Liver (tissue), 3 donors: ENCODE data around the gene IFNL2.

ENCODE experiments used
- FOXA1 ChIP-seq: IDR thresholded peaks from 2 replicates; pipeline ENCODE4 v1.6.1; 2016; ENCODE audit warnings: antibody characterized with exemption
- FOXA2 ChIP-seq: IDR thresholded peaks from 2 replicates; pipeline ENCODE4 v1.6.1; 2016; ENCODE audit warnings: antibody characterized with exemption
- HNF4A ChIP-seq, 2 donors: conservative IDR thresholded peaks; 2 replicates each; pipeline ENCODE4 v1.6.1; 2016; ENCODE audit warnings: antibody characterized with exemption in 2 of 2, mild to moderate bottlenecking in 2 of 2
- JUND ChIP-seq, 2 donors: IDR thresholded peaks; 2 replicates each; pipeline ENCODE4 v1.6.1; 2016; ENCODE audit warnings: antibody characterized with exemption in 2 of 2
- RAD21 ChIP-seq, 2 donors: IDR thresholded peaks; 2 replicates each; pipeline ENCODE4 v1.6.1; 2016; ENCODE audit warnings: antibody characterized with exemption in 2 of 2, mild to moderate bottlenecking in 2 of 2
- RXRA ChIP-seq, 2 donors: IDR thresholded peaks; 2 replicates each; pipeline ENCODE4 v1.6.1; 2017 to 2018; ENCODE audit warnings: antibody characterized with exemption in 2 of 2, mild to moderate bottlenecking in 1 of 2
- SP1 ChIP-seq: IDR thresholded peaks from 2 replicates; pipeline ENCODE4 v1.6.1; 2018; ENCODE audit warnings: antibody characterized with exemption, mild to moderate bottlenecking
- TAF1 ChIP-seq: conservative IDR thresholded peaks from 2 replicates; pipeline ENCODE4 v1.6.1; 2016; ENCODE audit warnings: antibody characterized with exemption, mild to moderate bottlenecking
- YY1 ChIP-seq: IDR thresholded peaks from 2 replicates; pipeline ENCODE4 v1.6.1; 2016; ENCODE audit warnings: antibody characterized with exemption, mild to moderate bottlenecking
- TF ChIP-seq, protein P1 (sequence below): fragments of 150-350 bp; IDR thresholded peaks from 2 replicates; pipeline ENCODE4 v1.5.1; 2017; ENCODE audit warnings: improper control_type of control experiment, low read depth, low read length; ENCODE audit not compliant: missing input control
- TF ChIP-seq, protein P2 (sequence below): IDR thresholded peaks from 2 replicates; pipeline ENCODE4 v1.6.1; 2016; ENCODE audit warnings: antibody characterized with exemption, mild to moderate bottlenecking
- TF ChIP-seq, protein P3 (sequence below): IDR thresholded peaks from 2 replicates; pipeline ENCODE4 v1.6.1; 2016; ENCODE audit warnings: antibody characterized with exemption
- TF ChIP-seq, protein P4 (sequence below): IDR thresholded peaks from 2 replicates; pipeline ENCODE4 v1.6.1; 2016; ENCODE audit warnings: antibody characterized with exemption
- TF ChIP-seq, protein P5 (sequence below): IDR thresholded peaks from 2 replicates; pipeline ENCODE4 v1.6.1; 2016; ENCODE audit warnings: antibody characterized with exemption
- donor health status: healthy.
- donor health status: healthy.

DNA sequence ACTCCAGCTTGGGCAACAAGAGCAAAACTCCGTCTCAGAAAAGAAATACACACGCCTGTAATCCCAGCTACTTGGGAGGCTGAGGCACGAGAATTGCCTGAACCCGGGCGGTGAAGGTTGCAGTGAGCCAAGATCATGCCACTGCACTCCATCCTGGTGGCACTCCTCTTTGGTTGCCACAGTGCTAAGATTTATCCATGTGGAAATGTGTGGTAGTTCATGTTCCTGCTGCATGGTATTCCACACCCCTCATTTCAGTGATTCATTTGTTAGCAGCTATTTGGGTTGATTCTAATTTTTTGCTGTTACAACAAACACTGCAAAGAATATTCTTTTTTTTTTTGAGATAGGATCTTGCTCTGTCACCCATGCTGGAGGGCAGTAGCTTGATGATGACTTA is 35.5 kb upstream of the IFNL2 start:
- TF ChIP-seq, protein P1, sequence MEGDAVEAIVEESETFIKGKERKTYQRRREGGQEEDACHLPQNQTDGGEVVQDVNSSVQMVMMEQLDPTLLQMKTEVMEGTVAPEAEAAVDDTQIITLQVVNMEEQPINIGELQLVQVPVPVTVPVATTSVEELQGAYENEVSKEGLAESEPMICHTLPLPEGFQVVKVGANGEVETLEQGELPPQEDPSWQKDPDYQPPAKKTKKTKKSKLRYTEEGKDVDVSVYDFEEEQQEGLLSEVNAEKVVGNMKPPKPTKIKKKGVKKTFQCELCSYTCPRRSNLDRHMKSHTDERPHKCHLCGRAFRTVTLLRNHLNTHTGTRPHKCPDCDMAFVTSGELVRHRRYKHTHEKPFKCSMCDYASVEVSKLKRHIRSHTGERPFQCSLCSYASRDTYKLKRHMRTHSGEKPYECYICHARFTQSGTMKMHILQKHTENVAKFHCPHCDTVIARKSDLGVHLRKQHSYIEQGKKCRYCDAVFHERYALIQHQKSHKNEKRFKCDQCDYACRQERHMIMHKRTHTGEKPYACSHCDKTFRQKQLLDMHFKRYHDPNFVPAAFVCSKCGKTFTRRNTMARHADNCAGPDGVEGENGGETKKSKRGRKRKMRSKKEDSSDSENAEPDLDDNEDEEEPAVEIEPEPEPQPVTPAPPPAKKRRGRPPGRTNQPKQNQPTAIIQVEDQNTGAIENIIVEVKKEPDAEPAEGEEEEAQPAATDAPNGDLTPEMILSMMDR = no peak
- no peak for TF ChIP-seq FOXA1
- TF ChIP-seq RXRA (IDR thresholded peaks at IDR 0.05) = no peak
- no peak for TF ChIP-seq YY1
- no peak for TF ChIP-seq FOXA2
- no peak for TF ChIP-seq JUND (IDR thresholded peaks at IDR 0.05)
- TF ChIP-seq, protein P2, sequence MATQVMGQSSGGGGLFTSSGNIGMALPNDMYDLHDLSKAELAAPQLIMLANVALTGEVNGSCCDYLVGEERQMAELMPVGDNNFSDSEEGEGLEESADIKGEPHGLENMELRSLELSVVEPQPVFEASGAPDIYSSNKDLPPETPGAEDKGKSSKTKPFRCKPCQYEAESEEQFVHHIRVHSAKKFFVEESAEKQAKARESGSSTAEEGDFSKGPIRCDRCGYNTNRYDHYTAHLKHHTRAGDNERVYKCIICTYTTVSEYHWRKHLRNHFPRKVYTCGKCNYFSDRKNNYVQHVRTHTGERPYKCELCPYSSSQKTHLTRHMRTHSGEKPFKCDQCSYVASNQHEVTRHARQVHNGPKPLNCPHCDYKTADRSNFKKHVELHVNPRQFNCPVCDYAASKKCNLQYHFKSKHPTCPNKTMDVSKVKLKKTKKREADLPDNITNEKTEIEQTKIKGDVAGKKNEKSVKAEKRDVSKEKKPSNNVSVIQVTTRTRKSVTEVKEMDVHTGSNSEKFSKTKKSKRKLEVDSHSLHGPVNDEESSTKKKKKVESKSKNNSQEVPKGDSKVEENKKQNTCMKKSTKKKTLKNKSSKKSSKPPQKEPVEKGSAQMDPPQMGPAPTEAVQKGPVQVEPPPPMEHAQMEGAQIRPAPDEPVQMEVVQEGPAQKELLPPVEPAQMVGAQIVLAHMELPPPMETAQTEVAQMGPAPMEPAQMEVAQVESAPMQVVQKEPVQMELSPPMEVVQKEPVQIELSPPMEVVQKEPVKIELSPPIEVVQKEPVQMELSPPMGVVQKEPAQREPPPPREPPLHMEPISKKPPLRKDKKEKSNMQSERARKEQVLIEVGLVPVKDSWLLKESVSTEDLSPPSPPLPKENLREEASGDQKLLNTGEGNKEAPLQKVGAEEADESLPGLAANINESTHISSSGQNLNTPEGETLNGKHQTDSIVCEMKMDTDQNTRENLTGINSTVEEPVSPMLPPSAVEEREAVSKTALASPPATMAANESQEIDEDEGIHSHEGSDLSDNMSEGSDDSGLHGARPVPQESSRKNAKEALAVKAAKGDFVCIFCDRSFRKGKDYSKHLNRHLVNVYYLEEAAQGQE = no peak
- no peak for TF ChIP-seq TAF1
- TF ChIP-seq, protein P3, sequence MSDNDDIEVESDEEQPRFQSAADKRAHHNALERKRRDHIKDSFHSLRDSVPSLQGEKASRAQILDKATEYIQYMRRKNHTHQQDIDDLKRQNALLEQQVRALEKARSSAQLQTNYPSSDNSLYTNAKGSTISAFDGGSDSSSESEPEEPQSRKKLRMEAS = no peak
- TF ChIP-seq HNF4A (conservative IDR thresholded peaks at IDR 0.05) = no peak
- no peak for TF ChIP-seq SP1
- TF ChIP-seq, protein P4, sequence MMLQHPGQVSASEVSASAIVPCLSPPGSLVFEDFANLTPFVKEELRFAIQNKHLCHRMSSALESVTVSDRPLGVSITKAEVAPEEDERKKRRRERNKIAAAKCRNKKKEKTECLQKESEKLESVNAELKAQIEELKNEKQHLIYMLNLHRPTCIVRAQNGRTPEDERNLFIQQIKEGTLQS = no peak
- no peak for TF ChIP-seq RAD21 (IDR thresholded peaks at IDR 0.05)
- TF ChIP-seq, protein P5, sequence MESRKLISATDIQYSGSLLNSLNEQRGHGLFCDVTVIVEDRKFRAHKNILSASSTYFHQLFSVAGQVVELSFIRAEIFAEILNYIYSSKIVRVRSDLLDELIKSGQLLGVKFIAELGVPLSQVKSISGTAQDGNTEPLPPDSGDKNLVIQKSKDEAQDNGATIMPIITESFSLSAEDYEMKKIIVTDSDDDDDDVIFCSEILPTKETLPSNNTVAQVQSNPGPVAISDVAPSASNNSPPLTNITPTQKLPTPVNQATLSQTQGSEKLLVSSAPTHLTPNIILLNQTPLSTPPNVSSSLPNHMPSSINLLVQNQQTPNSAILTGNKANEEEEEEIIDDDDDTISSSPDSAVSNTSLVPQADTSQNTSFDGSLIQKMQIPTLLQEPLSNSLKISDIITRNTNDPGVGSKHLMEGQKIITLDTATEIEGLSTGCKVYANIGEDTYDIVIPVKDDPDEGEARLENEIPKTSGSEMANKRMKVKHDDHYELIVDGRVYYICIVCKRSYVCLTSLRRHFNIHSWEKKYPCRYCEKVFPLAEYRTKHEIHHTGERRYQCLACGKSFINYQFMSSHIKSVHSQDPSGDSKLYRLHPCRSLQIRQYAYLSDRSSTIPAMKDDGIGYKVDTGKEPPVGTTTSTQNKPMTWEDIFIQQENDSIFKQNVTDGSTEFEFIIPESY = no peak
